Fibroblast of lung (primary cell): Measurements from ENCODE around the gene KLHL34. TPM values are rescaled to one million over a fixed set of nuclear protein-coding genes. Genes with fewer than 3 reads are reported as not detected.

Experiments
- DNase-seq, 2 donors: peaks; one replicate each; pipeline versions ENCODE4 v3.0.0 to v3.0.0-alpha.2; 2010; ENCODE audit warnings: low read depth in 2 of 2
- H2AFZ ChIP-seq: 2 replicates; pipeline ENCODE4 v1.5.1; 2012; ENCODE audit warnings: low read length, control low read depth, inconsistent platforms
- H3K27ac ChIP-seq: 2 replicates; pipeline ENCODE4 v1.5.1; 2011; ENCODE audit warnings: low read length, control low read depth; ENCODE audit not compliant: insufficient read depth
- H3K27me3 ChIP-seq: 2 replicates; pipeline ENCODE4 v1.5.1; 2011; ENCODE audit warnings: mild to moderate bottlenecking, low read length; ENCODE audit not compliant: control insufficient read depth, insufficient read depth
- H3K36me3 ChIP-seq: 2 replicates; pipeline ENCODE4 v1.5.1; 2011; ENCODE audit warnings: low read length; ENCODE audit not compliant: control insufficient read depth, insufficient read depth
- H3K4me1 ChIP-seq: 2 replicates; pipeline ENCODE4 v1.5.1; 2011; ENCODE audit warnings: low read length; ENCODE audit not compliant: control insufficient read depth, insufficient read depth; ENCODE audit errors: extremely low read depth
- H3K4me2 ChIP-seq: 2 replicates; pipeline ENCODE4 v1.5.1; 2011; ENCODE audit warnings: low read length, control low read depth; ENCODE audit not compliant: insufficient read depth; ENCODE audit errors: extremely low read depth
- H3K4me3 ChIP-seq, 4 experiments: fragments of 200-600 bp in 1 of 4; sonication (generic) in 1 of 4; replicated peaks in 1 of 4; 2 replicates each; pipeline ENCODE4 v1.5.1; 2011 to 2016; ENCODE audit warnings: low read length in 4 of 4, low read depth in 3 of 4, mild to moderate bottlenecking in 3 of 4, control low read depth in 2 of 4, inconsistent platforms in 1 of 4, mixed read lengths in 1 of 4; ENCODE audit not compliant: insufficient read depth in 1 of 4; ENCODE audit errors: control extremely low read depth in 1 of 4
- H3K79me2 ChIP-seq: 2 replicates; pipeline ENCODE4 v1.5.1; 2012; ENCODE audit warnings: mild to moderate bottlenecking, low read length, inconsistent platforms; ENCODE audit not compliant: control insufficient read depth, insufficient read depth
- H3K9ac ChIP-seq: 2 replicates; pipeline ENCODE4 v1.5.1; 2011; ENCODE audit warnings: mild to moderate bottlenecking, low read length, control low read depth; ENCODE audit not compliant: insufficient read depth
- H3K9me3 ChIP-seq: 2 replicates; pipeline ENCODE4 v1.5.1; 2012; ENCODE audit warnings: low read depth, low read length; ENCODE audit not compliant: control insufficient read depth, insufficient read depth
- H4K20me1 ChIP-seq: 2 replicates; pipeline ENCODE4 v1.5.1; 2011; ENCODE audit warnings: low read length; ENCODE audit not compliant: control insufficient read depth, insufficient read depth; ENCODE audit errors: extremely low read depth
- CTCF ChIP-seq, 2 donors: IDR thresholded peaks in 1 of 2; conservative IDR thresholded peaks in 1 of 2; 1 replicate in 1 of 2; 2 replicates in 1 of 2; pipeline ENCODE4 v1.5.1; 2011 to 2012; ENCODE audit warnings: low read length in 2 of 2, control low read depth in 1 of 2, inconsistent platforms in 1 of 2, low read depth in 1 of 2, mild to moderate bottlenecking in 1 of 2
- EZH2 ChIP-seq: IDR thresholded peaks from 2 replicates; pipeline ENCODE4 v1.5.1; 2012; ENCODE audit warnings: low read length, control low read depth, mild to moderate bottlenecking; ENCODE audit errors: missing control alignments
- polyA plus RNA-seq, 2 donors: library from polyadenylated mRNA; depleted of rRNA in 1 of 2; stranded (reverse) in 1 of 2; unstranded in 1 of 2; fragments of >200 nt; gene quantifications; 2 replicates each; pipeline ENCODE4 v1.2.1, GENCODE V29; 2011 to 2012; ENCODE audit warnings: missing spikeins in 1 of 2
- total RNA-seq: library from RNA; depleted of rRNA; stranded (reverse); fragments of >200 nt; gene quantifications from 2 replicates; pipeline ENCODE4 v1.2.1, GENCODE V29; 2014

KLHL34 gene
- total and polyA plus RNA-seq, 2 donors (not counting 1 experiment from before 2014, with no cell fraction given), result 0.17 TPM; not detected in 1

GRCh38 chrX:21700967-21701366 is 42.8 kb upstream of the KLHL34 start:
- H3K9me3 ChIP-seq, result no peaks in the 10 kb centered on the region
- no peaks in the 10 kb centered on the region for H3K79me2 ChIP-seq
- H3K9ac ChIP-seq, result no peak overlapping the region
- no peaks in the 10 kb centered on the region for H3K4me1 ChIP-seq
- TF ChIP-seq CTCF (conservative IDR thresholded peaks at IDR 0.05 in 1 of 2, IDR thresholded peaks at IDR 0.05 in 1 of 2; ENCODE audit: low read depth in 1 of 2, low read length in 2 of 2), result no peak
- no peak for TF ChIP-seq EZH2
- H3K36me3 ChIP-seq, result no peaks in the 10 kb centered on the region
- no peak for DNase-seq
- no peaks in the 10 kb centered on the region for H3K27me3 ChIP-seq
- no peak overlapping the region for H3K4me3 ChIP-seq
- H2AFZ ChIP-seq, result no peak overlapping the region
- H3K27ac ChIP-seq, result no peak overlapping the region
- H3K4me2 ChIP-seq, result no peak overlapping the region
- no peaks in the 10 kb centered on the region for H4K20me1 ChIP-seq

GRCh38 chrX:21700275-21700674 is 42.1 kb upstream of the KLHL34 start:
- Histone ChIP-seq H3K79me2 (no peaks in the 10 kb centered on the region), H4K20me1 (no peaks in the 10 kb centered on the region), H2AFZ (no peak overlapping the region), H3K4me1 (no peaks in the 10 kb centered on the region), H3K36me3 (no peaks in the 10 kb centered on the region), H3K4me2 (no peak overlapping the region), H3K27ac (no peak overlapping the region), H3K9me3 (no peaks in the 10 kb centered on the region), H3K4me3 (no peak overlapping the region), H3K9ac (no peak overlapping the region), H3K27me3 (no peaks in the 10 kb centered on the region)
- TF ChIP-seq CTCF (conservative IDR thresholded peaks at IDR 0.05 in 1 of 2, IDR thresholded peaks at IDR 0.05 in 1 of 2; ENCODE audit: low read depth in 1 of 2, low read length in 2 of 2) (no peak), EZH2 (no peak)
- DNase-seq, result no peak

GRCh38 chrX:21699136-21699535 is 41.0 kb upstream of the KLHL34 start:
- no peaks in the 10 kb centered on the region for H4K20me1 ChIP-seq
- no peaks in the 10 kb centered on the region for H3K4me1 ChIP-seq
- H3K9ac ChIP-seq, result no peak overlapping the region
- no peak overlapping the region for H3K27ac ChIP-seq
- H3K4me2 ChIP-seq, result no peak overlapping the region
- no peaks in the 10 kb centered on the region for H3K36me3 ChIP-seq
- DNase-seq, result peak in 1 of 2 donors; percentile 43
- H3K79me2 ChIP-seq, result no peaks in the 10 kb centered on the region
- no peaks in the 10 kb centered on the region for H3K9me3 ChIP-seq
- TF ChIP-seq CTCF (conservative IDR thresholded peaks at IDR 0.05 in 1 of 2, IDR thresholded peaks at IDR 0.05 in 1 of 2; ENCODE audit: low read depth in 1 of 2, low read length in 2 of 2) (no peak), EZH2 (no peak)
- no peak overlapping the region for H3K4me3 ChIP-seq
- no peak overlapping the region for H2AFZ ChIP-seq
- no peaks in the 10 kb centered on the region for H3K27me3 ChIP-seq
